ENCODE data around the gene PCMTD2. TPM values are rescaled to one million over a fixed set of nuclear protein-coding genes. Genes with fewer than 3 reads are reported as not detected.
"Not testable (repeated sequence)": the region's sequence is repeated elsewhere in the genome, so short reads cannot be mapped to it uniquely, and the experiment has no call there.

PCMTD2 gene
- total and polyA plus RNA-seq, 5 donors = 44.1 to 101 (median 73.2) TPM

DNA sequence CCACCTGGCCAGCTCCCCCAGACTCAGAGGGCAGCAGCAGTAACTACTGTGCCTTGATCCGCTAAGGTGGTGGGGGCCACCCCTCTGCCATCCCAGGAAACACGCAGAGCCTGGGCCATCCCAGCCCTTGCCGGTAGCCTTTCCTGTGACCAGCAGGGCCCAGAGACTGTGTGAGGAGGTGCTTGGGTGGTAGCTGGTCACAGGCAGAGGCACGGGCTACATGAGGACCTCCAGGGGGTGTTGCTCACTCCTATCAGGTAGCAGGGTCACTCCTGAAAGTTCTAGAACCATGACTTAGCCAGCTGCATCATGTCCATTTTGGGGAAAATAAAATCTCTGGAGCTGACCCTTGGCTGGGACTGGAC, 22.8 kb downstream of the PCMTD2 start:
- intact Hi-C loops (cut with DNase I) = no loop called here
- Histone ChIP-seq H3K4me1 (ENCODE audit: control insufficient read depth, insufficient read depth, low read length) (no peaks in the 10 kb centered on the region), H3K27me3 (ENCODE audit: control insufficient read depth, insufficient read depth) (no peaks in the 10 kb centered on the region), H3K9me3 (ENCODE audit: control insufficient read depth, low read length) (no peaks in the 10 kb centered on the region), H3K27ac (ENCODE audit: low read length) (no peak overlapping the region), H3K4me3 (ENCODE audit: low read length) (no peak overlapping the region)
- DNase-seq (peak in 1 of 3 donors; percentile 38), ATAC-seq (no peak)
- WGBS = 86% methylated on average over 4 of the region's 4 CpGs

DNA sequence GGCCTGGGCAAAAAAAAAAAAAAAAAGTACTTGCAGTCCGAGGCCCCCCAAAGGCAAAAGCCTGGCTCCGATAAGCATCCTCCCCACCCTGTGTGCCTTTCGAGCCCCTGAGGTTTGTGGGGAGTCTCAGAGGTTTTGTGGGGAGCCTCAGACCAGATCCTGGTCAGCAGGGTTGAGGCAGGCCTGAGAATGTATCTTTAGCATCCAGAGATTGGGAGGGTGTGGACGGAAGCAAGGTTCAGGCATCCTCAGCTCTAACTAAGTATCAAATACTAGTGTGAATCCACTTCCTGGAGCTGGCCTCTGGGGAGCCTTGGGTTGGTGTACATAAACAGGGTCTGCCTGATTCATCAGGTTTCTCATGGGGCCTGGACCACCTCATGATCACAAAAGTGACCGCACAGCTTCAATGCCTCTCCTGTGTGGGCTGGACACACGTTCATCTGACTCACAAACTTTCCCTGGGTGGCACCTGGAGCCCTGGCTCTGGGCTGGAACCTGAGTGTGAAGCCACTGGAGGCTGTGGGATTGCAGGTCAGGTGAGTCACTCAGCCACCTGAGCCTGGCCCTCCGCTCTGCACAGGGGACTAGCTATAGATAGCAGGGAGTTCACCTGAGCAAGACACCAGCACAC, 24.4 kb downstream of the PCMTD2 start:
- H3K4me3 ChIP-seq (ENCODE audit: low read length) = no peak overlapping the region
- ATAC-seq = peak in 1 of 2 donors; percentile 45
- H3K27ac ChIP-seq (ENCODE audit: low read length) = no peak overlapping the region
- no peaks in the 10 kb centered on the region for H3K27me3 ChIP-seq (ENCODE audit: control insufficient read depth, insufficient read depth)
- intact Hi-C loops (cut with DNase I) = no loop called here
- no peaks in the 10 kb centered on the region for H3K4me1 ChIP-seq (ENCODE audit: control insufficient read depth, insufficient read depth, low read length)
- 88% methylated on average over 7 of the region's 7 CpGs for whole genome bisulfite sequencing
- H3K9me3 ChIP-seq (ENCODE audit: control insufficient read depth, low read length) = no peaks in the 10 kb centered on the region
- peak in 1 of 3 donors; percentile 26 for DNase-seq

- no peak overlapping the region for H3K27ac ChIP-seq (ENCODE audit: low read length)
- H3K4me1 ChIP-seq (ENCODE audit: control insufficient read depth, insufficient read depth, low read length) = no peaks in the 10 kb centered on the region
- DNase-seq = no peak
- H3K4me3 ChIP-seq (ENCODE audit: low read length) = no peak overlapping the region
- peak; percentile 21 to 45 for ATAC-seq
- no peaks in the 10 kb centered on the region for H3K27me3 ChIP-seq (ENCODE audit: control insufficient read depth, insufficient read depth)
- H3K9me3 ChIP-seq (ENCODE audit: control insufficient read depth, low read length) = no peaks in the 10 kb centered on the region
- intact Hi-C loops (cut with DNase I) = no loop called here
- whole genome bisulfite sequencing = 79% methylated on average over 3 of the region's 3 CpGs
Measured at GRCh38 chr20:64280460-64280843, 24.9 kb downstream of the PCMTD2 start.

DNA sequence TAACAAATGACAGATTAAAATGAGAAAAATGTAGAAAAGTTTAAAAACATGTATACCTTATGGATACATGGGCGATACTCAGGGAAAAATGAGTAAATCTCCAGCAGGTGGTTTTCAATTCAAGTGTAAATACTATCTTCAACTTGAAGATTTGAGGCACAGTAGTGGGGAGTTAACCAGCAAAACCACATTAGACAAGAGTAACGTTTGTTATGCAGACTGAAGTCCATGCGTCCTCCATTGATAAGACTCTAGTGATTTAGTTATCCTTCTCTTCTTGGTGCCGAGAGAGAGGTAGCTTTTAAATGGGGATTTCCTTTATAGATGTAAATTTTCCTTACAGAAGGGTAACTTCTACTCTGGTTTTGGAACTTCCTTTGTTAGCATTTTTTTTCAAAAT, 28.1 kb downstream of the PCMTD2 start:
- ATAC-seq = no peak
- 66% methylated on average over 4 of the region's 4 CpGs for WGBS
- Histone ChIP-seq H3K9me3 (ENCODE audit: control insufficient read depth, low read length) (no peaks in the 10 kb centered on the region), H3K4me1 (ENCODE audit: control insufficient read depth, insufficient read depth, low read length) (no peaks in the 10 kb centered on the region), H3K27ac (ENCODE audit: low read length) (no peak overlapping the region), H3K27me3 (ENCODE audit: control insufficient read depth, insufficient read depth) (no peaks in the 10 kb centered on the region), H3K4me3 (ENCODE audit: low read length) (no peak overlapping the region)
- intact Hi-C loops (cut with DNase I) = no loop called here
- DNase-seq = no peak

DNA sequence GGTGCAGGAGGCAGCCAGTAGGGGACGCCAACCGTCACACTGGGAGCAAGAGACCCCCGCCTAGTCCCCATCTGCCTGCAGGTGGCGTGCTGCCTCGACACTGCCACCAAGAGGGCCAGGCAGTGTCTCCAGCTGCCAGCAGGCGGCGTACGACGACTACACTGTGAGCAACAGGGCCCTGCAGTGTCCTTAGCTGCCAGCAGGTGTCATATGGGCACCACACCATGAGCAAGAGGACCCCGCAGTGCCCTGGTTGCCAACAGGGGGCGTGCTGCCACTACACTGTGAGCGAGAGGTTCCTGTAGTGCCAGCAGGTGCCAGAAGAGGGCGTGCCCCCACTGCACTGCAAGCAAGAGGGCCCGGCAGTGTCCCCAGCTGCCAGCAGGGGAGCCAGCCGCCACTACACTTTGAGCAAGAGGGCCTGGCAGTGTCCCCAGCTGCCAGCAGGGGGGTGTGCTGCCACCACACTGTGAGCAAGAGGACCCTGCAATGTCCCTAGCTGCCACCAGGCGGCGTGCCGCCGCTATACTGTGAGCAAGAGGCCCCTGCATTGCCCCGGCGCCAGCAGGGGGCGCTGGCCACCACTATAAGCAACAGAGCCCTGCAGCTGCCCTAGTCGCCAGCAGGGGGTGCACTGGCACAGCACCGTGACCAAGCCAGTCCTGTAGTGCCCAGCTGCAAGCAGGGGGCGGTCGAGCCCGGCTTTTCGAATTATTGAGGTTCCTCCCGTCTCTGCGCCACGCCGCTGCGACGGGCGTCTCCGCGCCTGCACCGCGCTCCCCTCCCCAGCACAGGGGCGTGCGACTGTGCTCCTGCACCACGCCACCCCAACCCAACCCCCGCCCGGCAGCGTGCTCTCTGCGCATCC, 30.3 kb downstream of the PCMTD2 start:
- ATAC-seq (peak; percentile 87 to 89), DNase-seq (peak; percentile 71 to 91 (median 90))
- H3K27ac ChIP-seq (ENCODE audit: low read length); H3K4me3 ChIP-seq (ENCODE audit: low read length); intact Hi-C loops (cut with DNase I); H3K27me3 ChIP-seq (ENCODE audit: control insufficient read depth, insufficient read depth); H3K4me1 ChIP-seq (ENCODE audit: control insufficient read depth, insufficient read depth, low read length); H3K9me3 ChIP-seq (ENCODE audit: control insufficient read depth, low read length): not testable (repeated sequence)
- WGBS = 81% methylated on average over 46 of the region's 46 CpGs

GRCh38 chr20:64286447-64287263, 31.1 kb downstream of the PCMTD2 start:
- H3K27me3 ChIP-seq (ENCODE audit: control insufficient read depth, insufficient read depth); H3K4me1 ChIP-seq (ENCODE audit: control insufficient read depth, insufficient read depth, low read length); DNase-seq; H3K9me3 ChIP-seq (ENCODE audit: control insufficient read depth, low read length); H3K4me3 ChIP-seq (ENCODE audit: low read length); intact Hi-C loops (cut with DNase I); H3K27ac ChIP-seq (ENCODE audit: low read length): not testable (repeated sequence)
- peak; percentile 44 to 45 for ATAC-seq
- 97% methylated on average over 30 of the region's 30 CpGs for WGBS

DNA sequence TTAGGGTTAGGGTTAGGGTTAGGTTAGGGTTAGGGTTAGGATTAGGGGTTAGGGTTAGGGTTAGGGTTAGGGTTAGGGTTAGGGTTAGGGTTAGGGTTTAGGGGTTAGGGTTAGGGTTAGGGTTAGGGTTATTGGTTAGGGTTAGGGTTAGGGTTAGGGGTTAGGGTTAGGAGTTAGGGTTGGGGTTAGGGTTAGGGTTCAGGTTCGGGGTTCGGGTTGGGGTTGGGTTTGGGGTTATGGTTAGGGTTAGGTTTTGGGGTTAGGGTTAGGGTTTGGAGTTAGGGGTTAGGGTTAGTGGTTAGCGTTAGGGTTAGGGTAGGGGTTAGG, 31.7 kb downstream of the PCMTD2 start:
- intact Hi-C loops (cut with DNase I); DNase-seq; H3K4me3 ChIP-seq (ENCODE audit: low read length); ATAC-seq; H3K9me3 ChIP-seq (ENCODE audit: control insufficient read depth, low read length); H3K27me3 ChIP-seq (ENCODE audit: control insufficient read depth, insufficient read depth); H3K27ac ChIP-seq (ENCODE audit: low read length); H3K4me1 ChIP-seq (ENCODE audit: control insufficient read depth, insufficient read depth, low read length): not testable (repeated sequence)
- WGBS = 95% methylated on average over 3 of the region's 3 CpGs

GRCh38 chr20:64292167-64292566, 36.6 kb downstream of the PCMTD2 start:
- ATAC-seq; intact Hi-C loops (cut with DNase I); H3K27ac ChIP-seq (ENCODE audit: low read length); H3K4me1 ChIP-seq (ENCODE audit: control insufficient read depth, insufficient read depth, low read length); H3K27me3 ChIP-seq (ENCODE audit: control insufficient read depth, insufficient read depth); H3K4me3 ChIP-seq (ENCODE audit: low read length); DNase-seq; H3K9me3 ChIP-seq (ENCODE audit: control insufficient read depth, low read length): not testable (repeated sequence)
- 97% methylated on average over 8 of the region's 13 CpGs for WGBS

DNA sequence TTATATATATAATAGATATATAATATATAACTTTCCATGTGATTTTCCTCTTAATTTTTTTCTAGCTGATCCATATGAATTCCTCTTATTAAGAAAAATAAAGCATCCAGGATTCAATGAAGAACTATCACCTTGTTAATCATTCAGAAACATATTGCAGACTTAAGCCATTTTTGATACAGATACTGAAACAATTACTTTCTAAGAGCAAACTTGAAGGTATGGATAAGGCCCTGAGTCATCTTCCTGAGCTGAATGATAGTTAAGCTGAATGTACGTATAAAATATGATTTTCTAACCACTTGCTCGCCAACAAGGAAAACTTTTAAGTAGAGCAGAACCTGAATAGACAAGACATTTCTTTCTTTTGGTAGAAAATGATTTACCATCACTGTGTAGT, 47.5 kb downstream of the PCMTD2 start:
- H3K9me3 ChIP-seq (ENCODE audit: control insufficient read depth, low read length); H3K27me3 ChIP-seq (ENCODE audit: control insufficient read depth, insufficient read depth); H3K27ac ChIP-seq (ENCODE audit: low read length); ATAC-seq; DNase-seq; H3K4me1 ChIP-seq (ENCODE audit: control insufficient read depth, insufficient read depth, low read length); H3K4me3 ChIP-seq (ENCODE audit: low read length); intact Hi-C loops (cut with DNase I): not testable (repeated sequence)
- 64% methylated on average over 1 of the region's 2 CpGs for WGBS

DNA sequence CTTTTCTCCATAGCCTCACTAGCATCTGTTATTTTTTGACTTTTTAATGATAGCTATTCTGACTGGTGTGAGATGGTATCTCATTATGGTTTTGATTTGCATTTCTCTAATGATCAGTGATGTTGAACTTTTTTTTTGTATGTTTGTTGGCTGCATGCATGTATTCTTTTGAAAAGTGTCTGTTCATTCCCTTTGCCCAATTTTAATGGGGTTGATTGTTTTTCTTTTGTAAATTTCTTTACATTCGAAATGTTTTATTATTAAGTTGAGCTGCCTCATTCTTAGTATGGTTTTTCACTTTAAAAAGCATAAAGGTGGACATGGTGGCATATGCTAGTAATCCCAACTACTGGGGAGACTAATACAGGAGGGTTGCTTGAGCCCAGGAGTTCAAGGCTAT, 58.2 kb downstream of the PCMTD2 start:
- 46% methylated on average over 1 of the region's 1 CpG for WGBS
- H3K27ac ChIP-seq (ENCODE audit: low read length); H3K4me3 ChIP-seq (ENCODE audit: low read length); ATAC-seq; intact Hi-C loops (cut with DNase I); H3K4me1 ChIP-seq (ENCODE audit: control insufficient read depth, insufficient read depth, low read length); H3K27me3 ChIP-seq (ENCODE audit: control insufficient read depth, insufficient read depth); H3K9me3 ChIP-seq (ENCODE audit: control insufficient read depth, low read length); DNase-seq: not testable (repeated sequence)

GRCh38 chr20:64315381-64315780, 59.8 kb downstream of the PCMTD2 start:
- intact Hi-C loops (cut with DNase I) = not testable (repeated sequence)

More at GRCh38 chr20:64315381-64315780, 59.8 kb downstream of the PCMTD2 start:
- H3K9me3 ChIP-seq (ENCODE audit: control insufficient read depth, low read length); H3K4me3 ChIP-seq (ENCODE audit: low read length); ATAC-seq; H3K27me3 ChIP-seq (ENCODE audit: control insufficient read depth, insufficient read depth); H3K27ac ChIP-seq (ENCODE audit: low read length); DNase-seq; H3K4me1 ChIP-seq (ENCODE audit: control insufficient read depth, insufficient read depth, low read length): not testable (repeated sequence)
